ENCODE results near the gene KCNH1. TPM values are rescaled to one million over a fixed set of nuclear protein-coding genes. Genes with fewer than 3 reads are reported as not detected.
A peak's percentile ranks its signal among the peaks of the same experiment; 100 is the strongest.

The KCNH1 gene
- total RNA-seq, 1 donor from 2014 or later, result 2.4 TPM

DNA sequence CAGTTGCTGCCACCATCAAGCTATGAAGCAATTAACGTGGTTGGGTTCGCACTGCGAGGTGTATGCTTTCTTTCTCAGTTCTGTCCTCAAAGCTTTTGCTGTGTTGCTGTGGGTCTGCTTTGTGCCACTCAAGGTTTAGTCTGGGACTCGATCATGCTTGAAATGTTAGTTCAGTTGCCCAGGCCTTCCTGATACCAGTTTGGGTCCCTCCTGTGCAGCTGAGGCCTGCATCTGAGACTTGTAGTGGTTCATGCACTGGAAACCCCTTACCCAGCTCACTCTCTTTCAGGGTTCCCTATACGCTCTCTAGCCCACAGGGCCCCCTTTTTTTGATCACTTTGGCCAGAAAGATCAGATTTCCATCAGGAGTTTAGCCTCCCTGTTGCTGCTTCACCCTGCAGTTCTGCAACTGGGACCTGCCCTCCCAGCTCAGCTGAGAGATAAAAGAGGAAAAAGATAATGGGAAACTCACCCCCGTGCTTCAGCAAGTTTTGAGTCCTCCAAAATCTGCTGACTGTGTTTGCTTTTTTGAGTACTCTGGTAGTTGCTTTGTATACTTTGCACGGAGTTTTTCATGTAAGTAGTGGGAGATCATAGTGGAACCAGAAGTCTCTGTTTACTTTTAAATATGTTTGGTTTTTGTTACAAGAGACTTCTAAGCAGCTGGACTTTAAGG is 488.2 kb downstream of the KCNH1 start:
- Mint-ChIP-seq H3K27ac (peak overlapping the region; percentile 50), H3K36me3 (no peaks in the 10 kb centered on the region), H3K4me3 (no peak overlapping the region), H3K9me3 (no peaks in the 10 kb centered on the region), H3K4me1 (ENCODE audit: unreplicated experiment) (peaks cover 17% of the 10 kb centered on the region), H3K27me3 (no peaks in the 10 kb centered on the region)
- no peak for DNase-seq (ENCODE audit: extremely low spot score, unreplicated experiment)
- TF ChIP-seq, protein P1, sequence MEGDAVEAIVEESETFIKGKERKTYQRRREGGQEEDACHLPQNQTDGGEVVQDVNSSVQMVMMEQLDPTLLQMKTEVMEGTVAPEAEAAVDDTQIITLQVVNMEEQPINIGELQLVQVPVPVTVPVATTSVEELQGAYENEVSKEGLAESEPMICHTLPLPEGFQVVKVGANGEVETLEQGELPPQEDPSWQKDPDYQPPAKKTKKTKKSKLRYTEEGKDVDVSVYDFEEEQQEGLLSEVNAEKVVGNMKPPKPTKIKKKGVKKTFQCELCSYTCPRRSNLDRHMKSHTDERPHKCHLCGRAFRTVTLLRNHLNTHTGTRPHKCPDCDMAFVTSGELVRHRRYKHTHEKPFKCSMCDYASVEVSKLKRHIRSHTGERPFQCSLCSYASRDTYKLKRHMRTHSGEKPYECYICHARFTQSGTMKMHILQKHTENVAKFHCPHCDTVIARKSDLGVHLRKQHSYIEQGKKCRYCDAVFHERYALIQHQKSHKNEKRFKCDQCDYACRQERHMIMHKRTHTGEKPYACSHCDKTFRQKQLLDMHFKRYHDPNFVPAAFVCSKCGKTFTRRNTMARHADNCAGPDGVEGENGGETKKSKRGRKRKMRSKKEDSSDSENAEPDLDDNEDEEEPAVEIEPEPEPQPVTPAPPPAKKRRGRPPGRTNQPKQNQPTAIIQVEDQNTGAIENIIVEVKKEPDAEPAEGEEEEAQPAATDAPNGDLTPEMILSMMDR (conservative IDR thresholded peaks at IDR 0.05), result no peak

GRCh38 chr1:210641582-210641981 is 492.4 kb downstream of the KCNH1 start:
- H3K36me3 Mint-ChIP-seq, result no peaks in the 10 kb centered on the region
- no peak for DNase-seq (ENCODE audit: extremely low spot score, unreplicated experiment)
- no peaks in the 10 kb centered on the region for H3K27me3 Mint-ChIP-seq
- H3K4me1 Mint-ChIP-seq (ENCODE audit: unreplicated experiment), result peaks cover 10% of the 10 kb centered on the region
- TF ChIP-seq, protein P1 (conservative IDR thresholded peaks at IDR 0.05), result no peak
- no peak overlapping the region for H3K4me3 Mint-ChIP-seq
- no peak overlapping the region for H3K27ac Mint-ChIP-seq
- H3K9me3 Mint-ChIP-seq, result no peaks in the 10 kb centered on the region

GRCh38 chr1:210635108-210635507 is 498.8 kb downstream of the KCNH1 start:
- Mint-ChIP-seq H3K27me3 (no peaks in the 10 kb centered on the region), H3K4me1 (ENCODE audit: unreplicated experiment) (no peaks in the 10 kb centered on the region), H3K27ac (no peak overlapping the region), H3K9me3 (no peaks in the 10 kb centered on the region), H3K4me3 (no peak overlapping the region), H3K36me3 (no peaks in the 10 kb centered on the region)
- no peak for DNase-seq (ENCODE audit: extremely low spot score, unreplicated experiment)
- TF ChIP-seq, protein P1 (conservative IDR thresholded peaks at IDR 0.05), result no peak

- Mint-ChIP-seq H3K4me3 (no peak overlapping the region), H3K36me3 (no peaks in the 10 kb centered on the region), H3K9me3 (no peaks in the 10 kb centered on the region), H3K4me1 (ENCODE audit: unreplicated experiment) (no peaks in the 10 kb centered on the region), H3K27me3 (no peaks in the 10 kb centered on the region), H3K27ac (no peak overlapping the region)
- DNase-seq (ENCODE audit: extremely low spot score, unreplicated experiment), result no peak
- TF ChIP-seq, protein P1 (conservative IDR thresholded peaks at IDR 0.05), result no peak
These were observed 500.3 kb downstream of the KCNH1 start for GRCh38 chr1:210633636-210634035.

DNA sequence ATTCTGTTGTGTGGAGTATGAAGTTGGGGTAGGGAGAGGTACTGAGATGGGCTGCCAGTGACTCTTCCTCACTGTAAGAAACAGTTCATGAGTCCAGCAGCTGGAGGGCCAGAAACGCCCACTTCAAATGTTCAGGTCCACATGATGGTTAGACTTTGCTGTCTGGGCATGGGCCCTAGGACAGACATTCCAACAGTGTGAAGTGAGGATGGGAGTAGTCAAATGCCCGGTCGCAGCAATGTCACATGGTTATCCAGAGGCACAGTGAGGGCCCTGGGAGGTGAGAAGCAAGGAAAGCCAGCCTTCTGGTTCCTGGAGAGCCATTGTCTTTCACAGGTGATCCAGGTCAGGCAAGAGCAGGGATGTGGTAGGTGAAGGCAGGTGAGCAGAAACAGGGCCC is 500.8 kb downstream of the KCNH1 start:
- H3K27me3 Mint-ChIP-seq, result no peaks in the 10 kb centered on the region
- H3K4me3 Mint-ChIP-seq, result no peak overlapping the region
- DNase-seq (ENCODE audit: extremely low spot score, unreplicated experiment), result no peak
- no peaks in the 10 kb centered on the region for H3K36me3 Mint-ChIP-seq
- H3K9me3 Mint-ChIP-seq, result no peaks in the 10 kb centered on the region
- TF ChIP-seq, protein P1 (conservative IDR thresholded peaks at IDR 0.05), result no peak
- H3K27ac Mint-ChIP-seq, result no peak overlapping the region
- H3K4me1 Mint-ChIP-seq (ENCODE audit: unreplicated experiment), result no peaks in the 10 kb centered on the region

All from type B pancreatic cell (in vitro differentiated cells).